Neural cell (in vitro differentiated cells): ENCODE measurements around the gene POU2AF3. TPM values are rescaled to one million over a fixed set of nuclear protein-coding genes. Genes with fewer than 3 reads are reported as not detected.
"Not testable (repeated sequence)": the region's sequence is repeated elsewhere in the genome, so short reads cannot be mapped to it uniquely, and the experiment has no call there.

Experiments
- H2AFZ ChIP-seq: fragments of 200-600, 300-800 bp; sonication (generic), shearing (Covaris generic); 2 replicates; pipeline ENCODE4 v1.6.0; 2014; ENCODE audit warnings: low read depth, mild to moderate bottlenecking, antibody characterized with exemption, low read length, moderate library complexity
- H3F3A ChIP-seq: fragments of 200-600 bp; shearing (Covaris generic); 2 replicates; pipeline ENCODE4 v1.6.1; 2016; ENCODE audit warnings: mild to moderate bottlenecking, moderate library complexity, mixed read lengths, antibody characterized with exemption, low read length; ENCODE audit not compliant: insufficient read depth, poor library complexity, severe bottlenecking
- H3K27ac ChIP-seq: fragments of 200-600, 300-800 bp; sonication (generic), shearing (Covaris generic); 2 replicates; pipeline ENCODE4 v1.5.1; 2014; ENCODE audit warnings: mild to moderate bottlenecking, low read length, moderate library complexity
- H3K27me3 ChIP-seq: fragments of 300-800, 200-600 bp; sonication (generic), shearing (Covaris generic); 2 replicates; pipeline ENCODE4 v1.6.0; 2014; ENCODE audit warnings: mild to moderate bottlenecking, low read depth, low read length, moderate library complexity; ENCODE audit not compliant: insufficient read depth
- H3K36me3 ChIP-seq: fragments of 300-800, 200-600 bp; sonication (generic), shearing (Covaris generic); 2 replicates; pipeline ENCODE4 v1.5.1; 2014; ENCODE audit warnings: mild to moderate bottlenecking, antibody characterized with exemption, low read length, moderate library complexity; ENCODE audit not compliant: insufficient read depth
- H3K4me2 ChIP-seq: fragments of 300-800, 200-600 bp; sonication (generic), shearing (Covaris generic); 2 replicates; pipeline ENCODE4 v1.6.0; 2014; ENCODE audit warnings: mild to moderate bottlenecking, low read length
- H3K4me3 ChIP-seq: fragments of 300-800, 200-600 bp; sonication (generic), shearing (Covaris generic); 2 replicates; pipeline ENCODE4 v1.5.1; 2014; ENCODE audit warnings: mild to moderate bottlenecking, low read length, moderate library complexity
- H3K79me2 ChIP-seq: fragments of 200-600 bp; shearing (Covaris generic); replicated peaks from 2 replicates; pipeline ENCODE4 v1.6.0; 2014; ENCODE audit warnings: mild to moderate bottlenecking, low read length, moderate library complexity; ENCODE audit not compliant: insufficient read depth
- H3K9ac ChIP-seq: fragments of 300-800, 200-600 bp; sonication (generic), shearing (Covaris generic); 2 replicates; pipeline ENCODE4 v1.6.1; 2016; ENCODE audit warnings: mild to moderate bottlenecking, low read length, mixed read lengths
- H3K9me2 ChIP-seq: fragments of 200-600 bp; shearing (Covaris generic); 2 replicates; pipeline ENCODE4 v1.6.1; 2016; ENCODE audit warnings: mild to moderate bottlenecking, low read length, mixed read lengths; ENCODE audit not compliant: insufficient read depth
- H3K9me3 ChIP-seq: fragments of 200-600, 300-800 bp; sonication (generic), shearing (Covaris generic); 2 replicates; pipeline ENCODE4 v1.6.1; 2016; ENCODE audit warnings: mild to moderate bottlenecking, mixed run types, low read length, moderate library complexity, mixed read lengths
- H4K20me1 ChIP-seq: fragments of 200-600 bp; shearing (Covaris generic); 2 replicates; pipeline ENCODE4 v1.6.1; 2016; ENCODE audit warnings: mild to moderate bottlenecking, mixed run types; ENCODE audit not compliant: insufficient read depth
- EP300 ChIP-seq: fragments of 450-650 bp; conservative IDR thresholded peaks from 2 replicates; pipeline ENCODE4 v1.6.1; 2014; ENCODE audit warnings: antibody characterized with exemption, mild to moderate bottlenecking, moderate library complexity; ENCODE audit not compliant: poor library complexity, severe bottlenecking
- EZH2 ChIP-seq: fragments of 200-600, 300-800 bp; shearing (Covaris generic), sonication (generic); IDR thresholded peaks from 2 replicates; pipeline ENCODE4 v1.6.1; 2014; ENCODE audit warnings: antibody characterized with exemption, low read length, borderline replicate concordance, mild to moderate bottlenecking; ENCODE audit not compliant: insufficient read depth, poor library complexity, severe bottlenecking
- MXI1 ChIP-seq: fragments of 450-650 bp; conservative IDR thresholded peaks from 2 replicates; pipeline ENCODE4 v1.6.1; 2014; ENCODE audit warnings: antibody characterized with exemption, mild to moderate bottlenecking; ENCODE audit not compliant: poor library complexity, severe bottlenecking
- POLR2AphosphoS5 ChIP-seq: IDR thresholded peaks from 2 replicates; pipeline ENCODE4 v1.6.1; 2012
- RAD21 ChIP-seq: fragments of 450-650 bp; conservative IDR thresholded peaks from 2 replicates; pipeline ENCODE4 v1.6.1; 2014; ENCODE audit warnings: antibody characterized with exemption, mild to moderate bottlenecking, moderate library complexity
- SMC3 ChIP-seq: fragments of 450-650 bp; conservative IDR thresholded peaks from 2 replicates; pipeline ENCODE4 v1.6.1; 2014; ENCODE audit warnings: antibody characterized with exemption, mild to moderate bottlenecking, moderate library complexity; ENCODE audit not compliant: poor library complexity
- TAF1 ChIP-seq: IDR thresholded peaks from 2 replicates; pipeline ENCODE4 v1.6.1; 2012; ENCODE audit warnings: low read depth
- polyA plus RNA-seq: library from polyadenylated mRNA; depleted of rRNA; stranded (reverse); fragments of >200 nt; gene quantifications from 2 replicates; pipeline ENCODE4 v1.2.3, GENCODE V29; 2014
- TF ChIP-seq, protein P1 (sequence below): fragments of 450-650 bp; IDR thresholded peaks from 2 replicates; pipeline ENCODE4 v1.5.1; 2014; ENCODE audit warnings: antibody characterized with exemption, mild to moderate bottlenecking, moderate library complexity; ENCODE audit not compliant: poor library complexity, severe bottlenecking
- TF ChIP-seq, protein P2 (sequence below): IDR thresholded peaks from 2 replicates; pipeline ENCODE4 v1.6.1; 2012; ENCODE audit warnings: borderline replicate concordance

The POU2AF3 gene
- polyA plus RNA-seq, 1 donor from 2014 or later, result not detected

DNA sequence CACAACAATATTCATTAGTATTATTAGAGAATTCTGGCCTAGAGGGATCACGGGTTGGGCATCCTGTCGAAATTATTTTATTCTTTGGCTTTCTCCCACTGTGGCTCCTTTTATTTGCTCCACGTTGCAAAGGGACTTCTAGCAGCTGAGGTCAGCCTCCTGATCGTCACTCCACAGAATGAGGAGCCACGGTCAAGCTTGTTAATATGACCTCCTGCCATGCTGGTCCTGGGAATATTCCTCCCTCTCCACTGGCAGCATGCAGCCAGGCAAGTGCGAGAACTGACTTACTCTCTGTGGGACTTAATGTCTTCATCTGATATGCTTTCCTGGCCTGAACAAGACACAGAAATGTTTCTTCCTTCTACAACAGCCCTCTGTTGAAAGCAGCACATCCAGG lies 20.9 kb downstream of the POU2AF3 start:
- H3K4me2 ChIP-seq, result no peak overlapping the region
- H3K9me3 ChIP-seq, result no peaks in the 10 kb centered on the region
- H4K20me1 ChIP-seq, result no peaks in the 10 kb centered on the region
- TF ChIP-seq, protein P1, sequence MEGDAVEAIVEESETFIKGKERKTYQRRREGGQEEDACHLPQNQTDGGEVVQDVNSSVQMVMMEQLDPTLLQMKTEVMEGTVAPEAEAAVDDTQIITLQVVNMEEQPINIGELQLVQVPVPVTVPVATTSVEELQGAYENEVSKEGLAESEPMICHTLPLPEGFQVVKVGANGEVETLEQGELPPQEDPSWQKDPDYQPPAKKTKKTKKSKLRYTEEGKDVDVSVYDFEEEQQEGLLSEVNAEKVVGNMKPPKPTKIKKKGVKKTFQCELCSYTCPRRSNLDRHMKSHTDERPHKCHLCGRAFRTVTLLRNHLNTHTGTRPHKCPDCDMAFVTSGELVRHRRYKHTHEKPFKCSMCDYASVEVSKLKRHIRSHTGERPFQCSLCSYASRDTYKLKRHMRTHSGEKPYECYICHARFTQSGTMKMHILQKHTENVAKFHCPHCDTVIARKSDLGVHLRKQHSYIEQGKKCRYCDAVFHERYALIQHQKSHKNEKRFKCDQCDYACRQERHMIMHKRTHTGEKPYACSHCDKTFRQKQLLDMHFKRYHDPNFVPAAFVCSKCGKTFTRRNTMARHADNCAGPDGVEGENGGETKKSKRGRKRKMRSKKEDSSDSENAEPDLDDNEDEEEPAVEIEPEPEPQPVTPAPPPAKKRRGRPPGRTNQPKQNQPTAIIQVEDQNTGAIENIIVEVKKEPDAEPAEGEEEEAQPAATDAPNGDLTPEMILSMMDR, result no peak
- TF ChIP-seq POLR2AphosphoS5 (no peak), TAF1 (no peak), EZH2 (no peak), EP300 (no peak), SMC3 (no peak), MXI1 (no peak), RAD21 (no peak)
- TF ChIP-seq, protein P2, sequence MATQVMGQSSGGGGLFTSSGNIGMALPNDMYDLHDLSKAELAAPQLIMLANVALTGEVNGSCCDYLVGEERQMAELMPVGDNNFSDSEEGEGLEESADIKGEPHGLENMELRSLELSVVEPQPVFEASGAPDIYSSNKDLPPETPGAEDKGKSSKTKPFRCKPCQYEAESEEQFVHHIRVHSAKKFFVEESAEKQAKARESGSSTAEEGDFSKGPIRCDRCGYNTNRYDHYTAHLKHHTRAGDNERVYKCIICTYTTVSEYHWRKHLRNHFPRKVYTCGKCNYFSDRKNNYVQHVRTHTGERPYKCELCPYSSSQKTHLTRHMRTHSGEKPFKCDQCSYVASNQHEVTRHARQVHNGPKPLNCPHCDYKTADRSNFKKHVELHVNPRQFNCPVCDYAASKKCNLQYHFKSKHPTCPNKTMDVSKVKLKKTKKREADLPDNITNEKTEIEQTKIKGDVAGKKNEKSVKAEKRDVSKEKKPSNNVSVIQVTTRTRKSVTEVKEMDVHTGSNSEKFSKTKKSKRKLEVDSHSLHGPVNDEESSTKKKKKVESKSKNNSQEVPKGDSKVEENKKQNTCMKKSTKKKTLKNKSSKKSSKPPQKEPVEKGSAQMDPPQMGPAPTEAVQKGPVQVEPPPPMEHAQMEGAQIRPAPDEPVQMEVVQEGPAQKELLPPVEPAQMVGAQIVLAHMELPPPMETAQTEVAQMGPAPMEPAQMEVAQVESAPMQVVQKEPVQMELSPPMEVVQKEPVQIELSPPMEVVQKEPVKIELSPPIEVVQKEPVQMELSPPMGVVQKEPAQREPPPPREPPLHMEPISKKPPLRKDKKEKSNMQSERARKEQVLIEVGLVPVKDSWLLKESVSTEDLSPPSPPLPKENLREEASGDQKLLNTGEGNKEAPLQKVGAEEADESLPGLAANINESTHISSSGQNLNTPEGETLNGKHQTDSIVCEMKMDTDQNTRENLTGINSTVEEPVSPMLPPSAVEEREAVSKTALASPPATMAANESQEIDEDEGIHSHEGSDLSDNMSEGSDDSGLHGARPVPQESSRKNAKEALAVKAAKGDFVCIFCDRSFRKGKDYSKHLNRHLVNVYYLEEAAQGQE, result no peak
- no peak overlapping the region for H2AFZ ChIP-seq
- H3K36me3 ChIP-seq, result no peaks in the 10 kb centered on the region
- H3K27ac ChIP-seq, result no peak overlapping the region
- no peaks in the 10 kb centered on the region for H3K27me3 ChIP-seq
- no peak overlapping the region for H3K9ac ChIP-seq
- no peaks in the 10 kb centered on the region for H3F3A ChIP-seq
- no peaks in the 10 kb centered on the region for H3K79me2 ChIP-seq
- no peak overlapping the region for H3K4me3 ChIP-seq
- H3K9me2 ChIP-seq, result no peaks in the 10 kb centered on the region

DNA sequence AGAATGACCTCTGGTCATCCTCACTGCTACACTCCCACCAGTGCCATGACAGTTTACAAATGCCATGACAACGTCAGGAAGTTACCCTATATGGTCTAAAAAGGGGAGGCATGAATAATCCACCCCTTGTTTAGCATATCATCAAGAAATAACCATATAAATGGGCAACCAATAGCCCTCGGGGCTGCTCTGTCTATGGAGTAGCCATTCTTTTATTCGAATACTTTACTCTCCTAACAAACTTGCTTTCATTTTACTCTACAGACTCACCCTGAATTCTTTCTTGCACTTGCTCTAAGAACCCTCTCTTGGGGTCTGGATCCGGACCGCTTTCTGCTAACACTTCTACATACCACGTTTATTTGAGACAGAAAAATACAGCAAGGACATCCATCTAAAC lies 21.9 kb downstream of the POU2AF3 start:
- H4K20me1 ChIP-seq, H3K9me2 ChIP-seq, H2AFZ ChIP-seq, H3K27ac ChIP-seq, H3K4me2 ChIP-seq, H3K27me3 ChIP-seq, H3K9ac ChIP-seq, H3K79me2 ChIP-seq, H3F3A ChIP-seq, H3K9me3 ChIP-seq, H3K4me3 ChIP-seq, H3K36me3 ChIP-seq: not testable (repeated sequence)

DNA sequence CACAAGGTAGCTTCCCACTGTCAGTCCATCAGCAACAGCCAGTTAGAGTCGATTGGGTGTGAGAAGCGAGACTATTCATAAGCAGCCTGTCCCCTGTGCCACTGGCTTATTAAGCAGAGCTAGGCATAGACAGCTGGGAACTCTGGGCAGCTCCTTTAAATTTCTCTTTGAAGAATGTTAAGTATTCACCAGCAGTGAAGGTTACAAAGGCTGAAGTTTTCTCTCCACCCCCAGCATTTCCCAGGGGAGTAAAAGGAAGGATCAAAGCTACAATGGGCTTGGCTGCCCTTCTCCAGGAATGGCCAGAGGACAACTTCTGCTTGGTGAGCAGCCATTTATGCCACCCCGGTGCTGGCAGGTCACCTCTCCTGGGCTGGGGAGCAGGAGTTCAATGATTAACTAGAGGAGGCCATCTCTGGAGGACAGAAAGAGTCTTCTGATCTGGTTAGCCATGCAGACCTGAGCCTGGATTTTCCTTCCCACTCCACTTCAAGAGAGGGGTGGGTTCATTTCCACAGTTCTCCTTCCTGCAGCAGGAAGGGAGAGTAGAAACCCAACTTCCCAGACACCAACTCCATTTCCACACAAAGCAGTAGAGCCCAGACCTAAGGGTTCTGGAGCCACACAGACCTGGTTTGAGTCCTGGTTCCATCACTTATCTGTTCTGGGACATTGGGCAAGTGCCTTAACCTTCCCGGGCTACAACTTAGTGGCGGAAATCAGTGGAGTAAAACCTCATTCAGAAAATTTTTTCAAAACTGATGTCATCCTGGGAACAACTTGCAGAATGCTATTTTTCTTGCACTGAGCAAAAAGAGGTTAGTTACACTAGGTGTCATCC lies 22.6 kb downstream of the POU2AF3 start:
- H3F3A ChIP-seq, result no peaks in the 10 kb centered on the region
- H3K9me2 ChIP-seq, result no peaks in the 10 kb centered on the region
- no peak overlapping the region for H2AFZ ChIP-seq
- H3K4me2 ChIP-seq, result no peak overlapping the region
- H3K27ac ChIP-seq, result no peak overlapping the region
- no peak overlapping the region for H3K4me3 ChIP-seq
- no peaks in the 10 kb centered on the region for H4K20me1 ChIP-seq
- H3K36me3 ChIP-seq, result no peaks in the 10 kb centered on the region
- no peaks in the 10 kb centered on the region for H3K79me2 ChIP-seq
- TF ChIP-seq EP300 (no peak), SMC3 (no peak), EZH2 (no peak), TAF1 (no peak)
- TF ChIP-seq, protein P2, result no peak
- TF ChIP-seq, protein P1, result no peak
- no peaks in the 10 kb centered on the region for H3K27me3 ChIP-seq
- H3K9ac ChIP-seq, result no peak overlapping the region
- no peaks in the 10 kb centered on the region for H3K9me3 ChIP-seq
